ENCODE data around the gene ZNF692.
"Not testable (repeated sequence)": the region's sequence is repeated elsewhere in the genome, so short reads cannot be mapped to it uniquely, and the experiment has no call there.

Gene ZNF692

GRCh38 chr1:248805876-248806275 lies 53.0 kb downstream of the ZNF692 start:
- no peak for DNase-seq

- DNase-seq = no peak
Observed at GRCh38 chr1:248804771-248805681, 53.9 kb downstream of the ZNF692 start.

- not testable (repeated sequence) for DNase-seq
Observed at GRCh38 chr1:248803501-248803900, 55.4 kb downstream of the ZNF692 start.

- no peak for DNase-seq
Observed at GRCh38 chr1:248802454-248802853, 56.4 kb downstream of the ZNF692 start.

- no peak for DNase-seq
Observed at GRCh38 chr1:248800459-248800858, 58.4 kb downstream of the ZNF692 start.
